PFSK-1 (cell line): ENCODE results near the gene GSG1.

ENCODE experiments used
- FOXP2 ChIP-seq: optimal IDR thresholded peaks from 2 replicates; pipeline ENCODE3; 2011; ENCODE audit warnings: borderline replicate concordance, control low read depth, inconsistent platforms; ENCODE audit not compliant: insufficient read depth; ENCODE audit errors: extremely low read length, extremely low read depth
- POLR2AphosphoS5 ChIP-seq: IDR thresholded peaks from 2 replicates; pipeline ENCODE4 v1.6.1; 2012; ENCODE audit warnings: low read depth, mild to moderate bottlenecking, control low read depth, low read length, moderate library complexity
- SIN3A ChIP-seq: IDR thresholded peaks from 2 replicates; pipeline ENCODE4 v1.6.1; 2012; ENCODE audit warnings: mild to moderate bottlenecking, low read length, moderate library complexity, borderline replicate concordance; ENCODE audit not compliant: insufficient read depth
- TAF1 ChIP-seq: IDR thresholded peaks from 2 replicates; pipeline ENCODE4 v1.6.1; 2012; ENCODE audit warnings: low read length, control low read depth, borderline replicate concordance; ENCODE audit not compliant: insufficient read depth
- TF ChIP-seq, protein P1 (sequence below), 2 experiments: IDR thresholded peaks; 2 replicates each; pipeline versions ENCODE4 v1.6.1 to v1.8.0; 2011 to 2012; ENCODE audit warnings: low read depth in 2 of 2, low read length in 2 of 2, control low read depth in 1 of 2, inconsistent platforms in 1 of 2, mild to moderate bottlenecking in 1 of 2, moderate library complexity in 1 of 2; ENCODE audit not compliant: insufficient read depth in 1 of 2

The GSG1 gene

GRCh38 chr12:13045816-13046215 lies 57.7 kb downstream of the GSG1 start:
- no peak for TF ChIP-seq FOXP2

GRCh38 chr12:13044906-13045299 lies 58.6 kb downstream of the GSG1 start:
- TF ChIP-seq, protein P1, sequence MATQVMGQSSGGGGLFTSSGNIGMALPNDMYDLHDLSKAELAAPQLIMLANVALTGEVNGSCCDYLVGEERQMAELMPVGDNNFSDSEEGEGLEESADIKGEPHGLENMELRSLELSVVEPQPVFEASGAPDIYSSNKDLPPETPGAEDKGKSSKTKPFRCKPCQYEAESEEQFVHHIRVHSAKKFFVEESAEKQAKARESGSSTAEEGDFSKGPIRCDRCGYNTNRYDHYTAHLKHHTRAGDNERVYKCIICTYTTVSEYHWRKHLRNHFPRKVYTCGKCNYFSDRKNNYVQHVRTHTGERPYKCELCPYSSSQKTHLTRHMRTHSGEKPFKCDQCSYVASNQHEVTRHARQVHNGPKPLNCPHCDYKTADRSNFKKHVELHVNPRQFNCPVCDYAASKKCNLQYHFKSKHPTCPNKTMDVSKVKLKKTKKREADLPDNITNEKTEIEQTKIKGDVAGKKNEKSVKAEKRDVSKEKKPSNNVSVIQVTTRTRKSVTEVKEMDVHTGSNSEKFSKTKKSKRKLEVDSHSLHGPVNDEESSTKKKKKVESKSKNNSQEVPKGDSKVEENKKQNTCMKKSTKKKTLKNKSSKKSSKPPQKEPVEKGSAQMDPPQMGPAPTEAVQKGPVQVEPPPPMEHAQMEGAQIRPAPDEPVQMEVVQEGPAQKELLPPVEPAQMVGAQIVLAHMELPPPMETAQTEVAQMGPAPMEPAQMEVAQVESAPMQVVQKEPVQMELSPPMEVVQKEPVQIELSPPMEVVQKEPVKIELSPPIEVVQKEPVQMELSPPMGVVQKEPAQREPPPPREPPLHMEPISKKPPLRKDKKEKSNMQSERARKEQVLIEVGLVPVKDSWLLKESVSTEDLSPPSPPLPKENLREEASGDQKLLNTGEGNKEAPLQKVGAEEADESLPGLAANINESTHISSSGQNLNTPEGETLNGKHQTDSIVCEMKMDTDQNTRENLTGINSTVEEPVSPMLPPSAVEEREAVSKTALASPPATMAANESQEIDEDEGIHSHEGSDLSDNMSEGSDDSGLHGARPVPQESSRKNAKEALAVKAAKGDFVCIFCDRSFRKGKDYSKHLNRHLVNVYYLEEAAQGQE (IDR thresholded peaks at IDR 0.05; ENCODE audit: insufficient read depth in 1 of 2, low read depth in 2 of 2, low read length in 2 of 2) = peak in 1 of 2 experiments; percentile 66; a peak in 2 of 4 replicates
- TF ChIP-seq TAF1 (no peak), FOXP2 (no peak), SIN3A (no peak), POLR2AphosphoS5 (no peak)

GRCh38 chr12:13044002-13044905 lies 59.2 kb downstream of the GSG1 start, which contains the start of gene FAM234B:
Gene FAM234B (plus strand): TSS chr12:13044381. CDS start chr12:13044404, 23 bp downstream.
- TF ChIP-seq TAF1 (peak; percentile 83; the same call in 1 of the 2 replicates), SIN3A (0 out of 2 replicates have a peak, but pooled peaks have one; percentile 12), FOXP2 (peak; percentile 66), POLR2AphosphoS5 (peak; percentile 69)
- TF ChIP-seq, protein P1 (IDR thresholded peaks at IDR 0.05; ENCODE audit: insufficient read depth in 1 of 2, low read depth in 2 of 2, low read length in 2 of 2) = peak; percentile 63 to 73; a peak in 2 of 4 replicates

DNA sequence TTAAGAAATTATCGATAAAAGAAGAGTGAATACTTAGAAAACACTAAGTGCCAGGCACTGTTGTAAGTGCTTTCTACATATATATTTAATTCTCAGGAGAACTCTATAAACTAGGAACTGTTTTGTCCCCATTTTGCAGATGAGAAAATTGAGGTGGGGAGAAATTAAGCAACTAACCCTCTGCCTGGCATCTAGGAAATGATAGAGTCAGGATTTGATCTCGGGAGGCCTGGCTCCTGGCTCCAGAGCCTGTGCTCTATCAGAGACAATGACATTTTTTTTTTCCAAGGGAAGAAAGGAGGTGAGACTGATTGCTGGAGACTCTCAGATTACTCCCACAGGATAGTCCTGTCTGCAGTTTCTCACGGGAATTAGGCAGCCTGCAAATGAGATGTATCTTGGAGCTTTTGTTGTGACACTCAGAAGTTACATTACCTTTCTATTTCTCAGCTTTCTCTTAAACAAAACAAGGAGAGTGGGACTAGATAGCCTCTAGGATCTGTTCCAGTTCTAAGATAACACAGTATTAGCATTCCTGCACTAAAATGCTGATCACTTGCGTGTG lies 60.7 kb downstream of the GSG1 start:
- no peak for TF ChIP-seq SIN3A
- TF ChIP-seq TAF1 = no peak
- no peak for TF ChIP-seq POLR2AphosphoS5

GRCh38 chr12:13041224-13041623 lies 62.2 kb downstream of the GSG1 start:
- TF ChIP-seq FOXP2 = no peak
- no peak for TF ChIP-seq SIN3A
- TF ChIP-seq POLR2AphosphoS5 = no peak
- TF ChIP-seq, protein P1 (IDR thresholded peaks at IDR 0.05; ENCODE audit: insufficient read depth in 1 of 2, low read depth in 2 of 2, low read length in 2 of 2) = no peak
- no peak for TF ChIP-seq TAF1

GRCh38 chr12:13039328-13039956 lies 64.0 kb downstream of the GSG1 start:
- no peak for TF ChIP-seq FOXP2
- TF ChIP-seq POLR2AphosphoS5 = no peak
- TF ChIP-seq, protein P1 (IDR thresholded peaks at IDR 0.05; ENCODE audit: insufficient read depth in 1 of 2, low read depth in 2 of 2, low read length in 2 of 2) = no peak
- TF ChIP-seq SIN3A = no peak
- no peak for TF ChIP-seq TAF1
